Caco-2 (cell line): ENCODE measurements around the gene MGMT. TPM values are rescaled to one million over a fixed set of nuclear protein-coding genes. Genes with fewer than 3 reads are reported as not detected.

Source experiments
- BruUV-seq: library from RNA; stranded (reverse); fragments of 400-500 nt; replicated peaks from 2 replicates; lab custom pipeline; 2021; lab: Mats Ljungman, UMichigan
- CTCF ChIA-PET: fragments of 300-600 bp; sonication (Branson Sonifier 250); formaldehyde crosslinking; loops from one replicate; lab custom pipeline; 2022; ENCODE audit warnings: antibody characterized with exemption; lab: Charles Lee
- POLR2A ChIA-PET: fragments of 300-600 bp; sonication (Branson Sonifier 250); formaldehyde crosslinking; loops from one replicate; lab custom pipeline; 2022; ENCODE audit warnings: antibody characterized with exemption; lab: Charles Lee
- DNase-seq, 2 experiments: peaks; one replicate each; pipeline versions ENCODE4 v3.0.0 to v3.0.0-alpha.2; 2020 to 2022
- H3K27me3 ChIP-seq: replicated peaks from 2 replicates; pipeline ENCODE4 v1.6.0; 2011; ENCODE audit warnings: low read length; ENCODE audit not compliant: control insufficient read depth, insufficient read depth
- H3K36me3 ChIP-seq: 2 replicates; pipeline ENCODE4 v1.5.1; 2011; ENCODE audit warnings: low read length; ENCODE audit not compliant: control insufficient read depth, insufficient read depth
- H3K4me1 ChIP-seq: fragments of 250-450 bp; sonication (Bioruptor Pico); 2 replicates; pipeline ENCODE4 v1.5.1; 2020; ENCODE audit warnings: mild to moderate bottlenecking
- H3K4me3 ChIP-seq: 2 replicates; pipeline ENCODE4 v1.5.1; 2011; ENCODE audit warnings: low read depth, mild to moderate bottlenecking, control low read depth, low read length
- H3K9me3 ChIP-seq: fragments of 250-450 bp; sonication (Bioruptor Pico); 2 replicates; pipeline ENCODE4 v1.5.1; 2020; ENCODE audit warnings: mild to moderate bottlenecking, moderate library complexity
- H3K27ac Mint-ChIP-seq: one replicate; pipeline ENCODE4 v1.8.0; 2022; ENCODE audit warnings: mixed read lengths; ENCODE audit not compliant: unreplicated experiment
- H3K27me3 Mint-ChIP-seq: one replicate; pipeline ENCODE4 v1.8.0; 2022; ENCODE audit warnings: mixed read lengths; ENCODE audit not compliant: insufficient read depth, unreplicated experiment
- H3K36me3 Mint-ChIP-seq: one replicate; pipeline ENCODE4 v1.8.0; 2022; ENCODE audit warnings: mild to moderate bottlenecking, mixed read lengths; ENCODE audit not compliant: insufficient read depth, unreplicated experiment
- H3K4me1 Mint-ChIP-seq: one replicate; pipeline ENCODE4 v1.8.0; 2022; ENCODE audit warnings: low read depth, mixed read lengths; ENCODE audit not compliant: unreplicated experiment
- H3K4me3 Mint-ChIP-seq: one replicate; pipeline ENCODE4 v1.8.0; 2022; ENCODE audit warnings: mild to moderate bottlenecking, moderate library complexity, mixed read lengths; ENCODE audit not compliant: unreplicated experiment
- H3K9me3 Mint-ChIP-seq: one replicate; pipeline ENCODE4 v1.8.0; 2022; ENCODE audit warnings: mixed read lengths; ENCODE audit not compliant: unreplicated experiment
- CTCF ChIP-seq, 2 experiments: fragments of 200-600 bp in 1 of 2; IDR thresholded peaks; 1 replicate in 1 of 2; 2 replicates in 1 of 2; pipeline versions ENCODE4 v1.5.1 to v1.8.0; 2011 to 2022; ENCODE audit warnings: antibody characterized with exemption in 1 of 2, control low read depth in 1 of 2, inconsistent platforms in 1 of 2, low read depth in 1 of 2, low read length in 1 of 2, mild to moderate bottlenecking in 1 of 2, moderate library complexity in 1 of 2; ENCODE audit not compliant: insufficient read depth in 1 of 2, severe bottlenecking in 1 of 2, unreplicated experiment in 1 of 2
- intact Hi-C: fragments of 100-400 bp; cut with micrococcal nuclease; formaldehyde crosslinking; loops from one replicate; pipeline ENCODE4 v1.10.0; 2022; ENCODE audit not compliant: unreplicated experiment
- total RNA-seq: library from RNA; stranded (reverse); gene quantifications from 2 replicates; pipeline ENCODE4 v1.2.3, GENCODE V29; 2022

The MGMT gene
- total RNA-seq, 1 experiment from 2014 or later, result 57.0 TPM

GRCh38 chr10:129773359-129773990 is 306.4 kb downstream of the MGMT start:
- Histone ChIP-seq H3K36me3 (no peaks in the 10 kb centered on the region; the same call in 1 of the 2 replicates), H3K4me3 (no peak overlapping the region), H3K9me3 (no peaks in the 10 kb centered on the region), H3K27me3 (no peaks in the 10 kb centered on the region), H3K4me1 (no peaks in the 10 kb centered on the region)
- Mint-ChIP-seq H3K36me3 (peaks cover 15% of the 10 kb centered on the region), H3K4me3 (no peak overlapping the region), H3K27ac (no peak overlapping the region), H3K4me1 (no peaks in the 10 kb centered on the region), H3K9me3 (no peaks in the 10 kb centered on the region), H3K27me3 (no peaks in the 10 kb centered on the region)
- TF ChIP-seq CTCF (IDR thresholded peaks at IDR 0.05; ENCODE audit: insufficient read depth in 1 of 2, low read depth in 1 of 2, low read length in 1 of 2, severe bottlenecking in 1 of 2, unreplicated experiment in 1 of 2), result no peak
- POLR2A ChIA-PET, result no interaction called here
- intact Hi-C loops, result no loop called here
- CTCF ChIA-PET, result no interaction called here
- BruUV-seq, result no TSS peak
- peak in 1 of 2 experiments; percentile 20 for DNase-seq

- no peak for TF ChIP-seq CTCF (IDR thresholded peaks at IDR 0.05; ENCODE audit: insufficient read depth in 1 of 2, low read depth in 1 of 2, low read length in 1 of 2, severe bottlenecking in 1 of 2, unreplicated experiment in 1 of 2)
- ChIA-PET POLR2A (no interaction called here), CTCF (no interaction called here)
- Mint-ChIP-seq H3K4me1 (no peaks in the 10 kb centered on the region), H3K9me3 (no peaks in the 10 kb centered on the region), H3K27me3 (no peaks in the 10 kb centered on the region), H3K27ac (no peak overlapping the region), H3K36me3 (peaks cover 15% of the 10 kb centered on the region), H3K4me3 (no peak overlapping the region)
- no peaks in the 10 kb centered on the region for H3K27me3 ChIP-seq
- H3K4me3 ChIP-seq, result no peak overlapping the region
- no peaks in the 10 kb centered on the region; the same call in 1 of the 2 replicates for H3K36me3 ChIP-seq
- BruUV-seq, result no TSS peak
- peak in 1 of 2 experiments; percentile 24 for DNase-seq
- intact Hi-C loops, result no loop called here
- H3K9me3 ChIP-seq, result no peaks in the 10 kb centered on the region
- H3K4me1 ChIP-seq, result no peaks in the 10 kb centered on the region
These were observed 307.2 kb downstream of the MGMT start for GRCh38 chr10:129774082-129774735.

GRCh38 chr10:129774736-129775401 is 307.8 kb downstream of the MGMT start:
- intact Hi-C loops, result no loop called here
- H3K27ac Mint-ChIP-seq, result no peak overlapping the region
- no peaks in the 10 kb centered on the region for H3K9me3 Mint-ChIP-seq
- peak in 1 of 2 experiments; percentile 28 for DNase-seq
- H3K4me1 Mint-ChIP-seq, result no peaks in the 10 kb centered on the region
- no peaks in the 10 kb centered on the region for H3K4me1 ChIP-seq
- no peaks in the 10 kb centered on the region for H3K27me3 Mint-ChIP-seq
- no peaks in the 10 kb centered on the region for H3K27me3 ChIP-seq
- H3K36me3 Mint-ChIP-seq, result peaks cover 15% of the 10 kb centered on the region
- H3K4me3 ChIP-seq, result no peak overlapping the region
- no TSS peak for BruUV-seq
- CTCF ChIA-PET, result no interaction called here
- no peak for TF ChIP-seq CTCF (IDR thresholded peaks at IDR 0.05; ENCODE audit: insufficient read depth in 1 of 2, low read depth in 1 of 2, low read length in 1 of 2, severe bottlenecking in 1 of 2, unreplicated experiment in 1 of 2)
- POLR2A ChIA-PET, result no interaction called here
- H3K4me3 Mint-ChIP-seq, result no peak overlapping the region
- no peaks in the 10 kb centered on the region; the same call in 1 of the 2 replicates for H3K36me3 ChIP-seq
- H3K9me3 ChIP-seq, result no peaks in the 10 kb centered on the region
